GM23338 (cell line): ENCODE measurements around the gene ELOVL4. TPM values are rescaled to one million over a fixed set of nuclear protein-coding genes. Genes with fewer than 3 reads are reported as not detected.

ENCODE experiments used
- ATAC-seq: fragments of 200-7000 bp; cut with Tn5 transposase; 3 replicates; pipeline ENCODE4 v1.9.1; 2020
- DNase-seq: peaks from one replicate; pipeline ENCODE4 v3.0.0-alpha.2; 2015; ENCODE audit warnings: low spot score
- H2AFZ ChIP-seq: fragments of 200-600 bp; sonication (generic); 2 replicates; pipeline ENCODE4 v1.8.0; 2016; ENCODE audit warnings: antibody characterized with exemption, mild to moderate bottlenecking, moderate library complexity
- H3F3A ChIP-seq: fragments of 200-600 bp; sonication (generic); replicated peaks from 2 replicates; pipeline ENCODE4 v1.8.0; 2017; ENCODE audit warnings: antibody characterized with exemption, mixed run types, low read depth
- H3K27ac ChIP-seq: fragments of 200-600 bp; sonication (generic); 2 replicates; pipeline ENCODE4 v1.6.1; 2016; ENCODE audit warnings: low read depth
- H3K27me3 ChIP-seq: fragments of 200-600 bp; sonication (generic); 2 replicates; pipeline ENCODE4 v1.8.0; 2016; ENCODE audit warnings: mild to moderate bottlenecking, mixed run types, moderate library complexity; ENCODE audit not compliant: insufficient read depth
- H3K36me3 ChIP-seq: fragments of 200-600 bp; sonication (generic); 2 replicates; pipeline ENCODE4 v1.8.0; 2016; ENCODE audit warnings: mild to moderate bottlenecking; ENCODE audit not compliant: insufficient read depth
- H3K4me1 ChIP-seq: fragments of 200-600 bp; sonication (generic); 2 replicates; pipeline ENCODE4 v1.8.0; 2016; ENCODE audit warnings: mild to moderate bottlenecking, moderate library complexity; ENCODE audit not compliant: insufficient read depth
- H3K4me2 ChIP-seq: fragments of 200-600 bp; sonication (generic); 2 replicates; pipeline ENCODE4 v1.7.1; 2017; ENCODE audit warnings: mixed run types
- H3K4me3 ChIP-seq: fragments of 200-600 bp; sonication (generic); 2 replicates; pipeline ENCODE4 v1.6.1; 2016; ENCODE audit warnings: mixed run types
- H3K79me2 ChIP-seq: fragments of 200-600 bp; sonication (generic); replicated peaks from 2 replicates; pipeline ENCODE4 v1.8.0; 2017; ENCODE audit warnings: mild to moderate bottlenecking; ENCODE audit not compliant: insufficient read depth
- H3K9me2 ChIP-seq: fragments of 200-600 bp; sonication (generic); 2 replicates; pipeline ENCODE4 v1.8.0; 2017; ENCODE audit not compliant: insufficient read depth
- H4K20me1 ChIP-seq: fragments of 200-600 bp; sonication (generic); replicated peaks from 2 replicates; pipeline ENCODE4 v1.8.0; 2017; ENCODE audit warnings: mild to moderate bottlenecking; ENCODE audit not compliant: insufficient read depth
- H3K27ac Mint-ChIP-seq: 2 replicates; pipeline ENCODE4 v1.8.0; 2020; ENCODE audit warnings: inconsistent platforms, mild to moderate bottlenecking, moderate library complexity, mixed read lengths
- H3K27me3 Mint-ChIP-seq: 3 replicates; pipeline ENCODE4 v1.8.0; 2022; ENCODE audit warnings: low read depth, mild to moderate bottlenecking, moderate library complexity, mixed read lengths, inconsistent platforms; ENCODE audit not compliant: insufficient read depth, poor library complexity
- H3K36me3 Mint-ChIP-seq: 3 replicates; pipeline ENCODE4 v1.8.0; 2021; ENCODE audit warnings: low read depth, mild to moderate bottlenecking, inconsistent platforms, moderate library complexity, mixed read lengths
- H3K4me1 Mint-ChIP-seq: 3 replicates; pipeline ENCODE4 v1.8.0; 2020; ENCODE audit warnings: mild to moderate bottlenecking, inconsistent platforms, mixed read lengths
- H3K4me3 Mint-ChIP-seq: 3 replicates; pipeline ENCODE4 v1.8.0; 2021; ENCODE audit warnings: moderate library complexity, mild to moderate bottlenecking, inconsistent platforms, mixed read lengths
- H3K9me3 Mint-ChIP-seq: 3 replicates; pipeline ENCODE4 v1.8.0; 2020; ENCODE audit warnings: moderate library complexity, mild to moderate bottlenecking, inconsistent platforms, mixed read lengths
- CREB1 ChIP-seq: fragments of 250-450 bp; sonication (Bioruptor Pico); IDR thresholded peaks from 2 replicates; pipeline ENCODE4 v1.5.0; 2020; ENCODE audit warnings: low read depth, mild to moderate bottlenecking, moderate library complexity
- CTCF ChIP-seq, 2 experiments: fragments of 200-600 bp in 1 of 2; sonication (generic) in 1 of 2; conservative IDR thresholded peaks; 2 replicates each; pipeline versions ENCODE4 v1.5.1 to v1.6.1; 2016 to 2017; ENCODE audit warnings: antibody characterized with exemption in 2 of 2, low read depth in 2 of 2, mild to moderate bottlenecking in 2 of 2, moderate library complexity in 1 of 2
- EZH2 ChIP-seq: fragments of 200-600 bp; sonication (generic); IDR thresholded peaks from one replicate; pipeline ENCODE4 v1.8.0; 2017; ENCODE audit warnings: antibody characterized with exemption, mild to moderate bottlenecking, low read depth; ENCODE audit not compliant: unreplicated experiment
- EZH2phosphoT487 ChIP-seq: fragments of 200-600 bp; sonication (generic); IDR thresholded peaks from one replicate; pipeline ENCODE4 v1.8.1; 2018; ENCODE audit warnings: antibody characterized with exemption; ENCODE audit not compliant: unreplicated experiment
- JUNB ChIP-seq: IDR thresholded peaks from one replicate; pipeline ENCODE4 v1.6.1; 2016; ENCODE audit warnings: antibody characterized with exemption; ENCODE audit not compliant: unreplicated experiment
- NANOG ChIP-seq: IDR thresholded peaks from 2 replicates; pipeline ENCODE4 v1.6.1; 2016; ENCODE audit warnings: antibody characterized with exemption, borderline replicate concordance
- POLR2AphosphoS5 ChIP-seq: IDR thresholded peaks from 2 replicates; pipeline ENCODE4 v1.6.1; 2016; ENCODE audit warnings: antibody characterized with exemption, low read depth
- STAT1 ChIP-seq: IDR thresholded peaks from one replicate; pipeline ENCODE4 v1.6.1; 2016; ENCODE audit warnings: antibody characterized with exemption; ENCODE audit not compliant: unreplicated experiment
- ZNF114 ChIP-seq: fragments of 250-450 bp; sonication (Bioruptor Pico); IDR thresholded peaks from 2 replicates; pipeline ENCODE4 v1.5.0; 2020; ENCODE audit warnings: mild to moderate bottlenecking, moderate library complexity
- ZNF331 ChIP-seq: fragments of 250-450 bp; sonication (Bioruptor Pico); IDR thresholded peaks from 2 replicates; pipeline ENCODE4 v1.5.0; 2020; ENCODE audit warnings: low read depth, mild to moderate bottlenecking, moderate library complexity
- polyA plus RNA-seq: library from polyadenylated mRNA; unstranded; fragments of >200 nt; fragmentation: Nextera tagmentation; extraction: Ambion mirVana; gene quantifications from 2 replicates; pipeline ENCODE4 v1.2.1, GENCODE V29; 2016
- total RNA-seq: library from RNA; depleted of rRNA; stranded (reverse); fragments of >200 nt; shearing (Covaris generic); gene quantifications from 2 replicates; pipeline ENCODE4 v1.2.3, GENCODE V29; 2014
- TF ChIP-seq, protein P1 (sequence below): fragments of 250-450 bp; sonication (Bioruptor Pico); IDR thresholded peaks from 2 replicates; pipeline ENCODE4 v1.5.0; 2020; ENCODE audit warnings: mild to moderate bottlenecking, moderate library complexity
- TF ChIP-seq, protein P2 (sequence below): IDR thresholded peaks from 2 replicates; pipeline ENCODE4 v1.6.1; 2016; ENCODE audit warnings: antibody characterized with exemption
- TF ChIP-seq, protein P3 (sequence below): IDR thresholded peaks from one replicate; pipeline ENCODE4 v1.6.1; 2018; ENCODE audit warnings: antibody characterized with exemption; ENCODE audit not compliant: unreplicated experiment

Gene ELOVL4
- total and polyA plus RNA-seq, 2 experiments from 2014 or later: 13.3 to 16.8 TPM

GRCh38 chr6:79872303-79872702 is 75.0 kb downstream of the ELOVL4 start:
- Histone ChIP-seq H2AFZ (no peak overlapping the region), H3F3A (no peaks in the 10 kb centered on the region), H3K79me2 (no peaks in the 10 kb centered on the region), H3K4me3 (no peak overlapping the region), H3K36me3 (no peaks in the 10 kb centered on the region), H3K9me2 (no peaks in the 10 kb centered on the region), H3K4me1 (peaks cover 15% of the 10 kb centered on the region), H3K27me3 (no peaks in the 10 kb centered on the region), H3K27ac (no peak overlapping the region), H4K20me1 (no peaks in the 10 kb centered on the region), H3K4me2 (no peak overlapping the region)
- Mint-ChIP-seq H3K27ac (no peak overlapping the region), H3K4me3 (no peak overlapping the region), H3K4me1 (peaks cover 27% of the 10 kb centered on the region), H3K36me3 (no peaks in the 10 kb centered on the region), H3K27me3 (peaks cover 2% of the 10 kb centered on the region), H3K9me3 (no peaks in the 10 kb centered on the region)
- no peak for ATAC-seq
- no peak for DNase-seq
- TF ChIP-seq CREB1 (CRISPR knock-in tag) (no peak), CTCF (conservative IDR thresholded peaks at IDR 0.05; ENCODE audit: low read depth in 2 of 2) (no peak), ZNF331 (CRISPR knock-in tag) (no peak), EZH2phosphoT487 (no peak), EZH2 (no peak), NANOG (no peak), JUNB (no peak), ZNF114 (no peak), STAT1 (no peak), POLR2AphosphoS5 (no peak)
- TF ChIP-seq, protein P1, sequence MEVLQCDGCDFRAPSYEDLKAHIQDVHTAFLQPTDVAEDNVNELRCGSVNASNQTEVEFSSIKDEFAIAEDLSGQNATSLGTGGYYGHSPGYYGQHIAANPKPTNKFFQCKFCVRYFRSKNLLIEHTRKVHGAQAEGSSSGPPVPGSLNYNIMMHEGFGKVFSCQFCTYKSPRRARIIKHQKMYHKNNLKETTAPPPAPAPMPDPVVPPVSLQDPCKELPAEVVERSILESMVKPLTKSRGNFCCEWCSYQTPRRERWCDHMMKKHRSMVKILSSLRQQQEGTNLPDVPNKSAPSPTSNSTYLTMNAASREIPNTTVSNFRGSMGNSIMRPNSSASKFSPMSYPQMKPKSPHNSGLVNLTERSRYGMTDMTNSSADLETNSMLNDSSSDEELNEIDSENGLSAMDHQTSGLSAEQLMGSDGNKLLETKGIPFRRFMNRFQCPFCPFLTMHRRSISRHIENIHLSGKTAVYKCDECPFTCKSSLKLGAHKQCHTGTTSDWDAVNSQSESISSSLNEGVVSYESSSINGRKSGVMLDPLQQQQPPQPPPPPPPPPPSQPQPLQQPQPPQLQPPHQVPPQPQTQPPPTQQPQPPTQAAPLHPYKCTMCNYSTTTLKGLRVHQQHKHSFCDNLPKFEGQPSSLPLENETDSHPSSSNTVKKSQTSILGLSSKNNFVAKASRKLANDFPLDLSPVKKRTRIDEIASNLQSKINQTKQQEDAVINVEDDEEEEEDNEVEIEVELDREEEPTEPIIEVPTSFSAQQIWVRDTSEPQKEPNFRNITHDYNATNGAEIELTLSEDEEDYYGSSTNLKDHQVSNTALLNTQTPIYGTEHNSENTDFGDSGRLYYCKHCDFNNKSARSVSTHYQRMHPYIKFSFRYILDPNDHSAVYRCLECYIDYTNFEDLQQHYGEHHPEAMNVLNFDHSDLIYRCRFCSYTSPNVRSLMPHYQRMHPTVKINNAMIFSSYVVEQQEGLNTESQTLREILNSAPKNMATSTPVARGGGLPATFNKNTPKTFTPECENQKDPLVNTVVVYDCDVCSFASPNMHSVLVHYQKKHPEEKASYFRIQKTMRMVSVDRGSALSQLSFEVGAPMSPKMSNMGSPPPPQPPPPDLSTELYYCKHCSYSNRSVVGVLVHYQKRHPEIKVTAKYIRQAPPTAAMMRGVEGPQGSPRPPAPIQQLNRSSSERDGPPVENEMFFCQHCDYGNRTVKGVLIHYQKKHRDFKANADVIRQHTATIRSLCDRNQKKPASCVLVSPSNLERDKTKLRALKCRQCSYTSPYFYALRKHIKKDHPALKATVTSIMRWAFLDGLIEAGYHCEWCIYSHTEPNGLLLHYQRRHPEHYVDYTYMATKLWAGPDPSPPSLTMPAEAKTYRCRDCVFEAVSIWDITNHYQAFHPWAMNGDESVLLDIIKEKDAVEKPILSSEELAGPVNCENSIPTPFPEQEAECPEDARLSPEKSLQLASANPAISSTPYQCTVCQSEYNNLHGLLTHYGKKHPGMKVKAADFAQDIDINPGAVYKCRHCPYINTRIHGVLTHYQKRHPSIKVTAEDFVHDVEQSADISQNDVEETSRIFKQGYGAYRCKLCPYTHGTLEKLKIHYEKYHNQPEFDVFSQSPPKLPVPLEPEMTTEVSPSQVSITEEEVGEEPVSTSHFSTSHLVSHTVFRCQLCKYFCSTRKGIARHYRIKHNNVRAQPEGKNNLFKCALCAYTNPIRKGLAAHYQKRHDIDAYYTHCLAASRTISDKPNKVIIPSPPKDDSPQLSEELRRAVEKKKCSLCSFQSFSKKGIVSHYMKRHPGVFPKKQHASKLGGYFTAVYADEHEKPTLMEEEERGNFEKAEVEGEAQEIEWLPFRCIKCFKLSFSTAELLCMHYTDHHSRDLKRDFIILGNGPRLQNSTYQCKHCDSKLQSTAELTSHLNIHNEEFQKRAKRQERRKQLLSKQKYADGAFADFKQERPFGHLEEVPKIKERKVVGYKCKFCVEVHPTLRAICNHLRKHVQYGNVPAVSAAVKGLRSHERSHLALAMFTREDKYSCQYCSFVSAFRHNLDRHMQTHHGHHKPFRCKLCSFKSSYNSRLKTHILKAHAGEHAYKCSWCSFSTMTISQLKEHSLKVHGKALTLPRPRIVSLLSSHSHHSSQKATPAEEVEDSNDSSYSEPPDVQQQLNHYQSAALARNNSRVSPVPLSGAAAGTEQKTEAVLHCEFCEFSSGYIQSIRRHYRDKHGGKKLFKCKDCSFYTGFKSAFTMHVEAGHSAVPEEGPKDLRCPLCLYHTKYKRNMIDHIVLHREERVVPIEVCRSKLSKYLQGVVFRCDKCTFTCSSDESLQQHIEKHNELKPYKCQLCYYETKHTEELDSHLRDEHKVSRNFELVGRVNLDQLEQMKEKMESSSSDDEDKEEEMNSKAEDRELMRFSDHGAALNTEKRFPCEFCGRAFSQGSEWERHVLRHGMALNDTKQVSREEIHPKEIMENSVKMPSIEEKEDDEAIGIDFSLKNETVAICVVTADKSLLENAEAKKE: no peak
- TF ChIP-seq, protein P2, sequence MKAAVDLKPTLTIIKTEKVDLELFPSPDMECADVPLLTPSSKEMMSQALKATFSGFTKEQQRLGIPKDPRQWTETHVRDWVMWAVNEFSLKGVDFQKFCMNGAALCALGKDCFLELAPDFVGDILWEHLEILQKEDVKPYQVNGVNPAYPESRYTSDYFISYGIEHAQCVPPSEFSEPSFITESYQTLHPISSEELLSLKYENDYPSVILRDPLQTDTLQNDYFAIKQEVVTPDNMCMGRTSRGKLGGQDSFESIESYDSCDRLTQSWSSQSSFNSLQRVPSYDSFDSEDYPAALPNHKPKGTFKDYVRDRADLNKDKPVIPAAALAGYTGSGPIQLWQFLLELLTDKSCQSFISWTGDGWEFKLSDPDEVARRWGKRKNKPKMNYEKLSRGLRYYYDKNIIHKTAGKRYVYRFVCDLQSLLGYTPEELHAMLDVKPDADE: no peak
- TF ChIP-seq, protein P3, sequence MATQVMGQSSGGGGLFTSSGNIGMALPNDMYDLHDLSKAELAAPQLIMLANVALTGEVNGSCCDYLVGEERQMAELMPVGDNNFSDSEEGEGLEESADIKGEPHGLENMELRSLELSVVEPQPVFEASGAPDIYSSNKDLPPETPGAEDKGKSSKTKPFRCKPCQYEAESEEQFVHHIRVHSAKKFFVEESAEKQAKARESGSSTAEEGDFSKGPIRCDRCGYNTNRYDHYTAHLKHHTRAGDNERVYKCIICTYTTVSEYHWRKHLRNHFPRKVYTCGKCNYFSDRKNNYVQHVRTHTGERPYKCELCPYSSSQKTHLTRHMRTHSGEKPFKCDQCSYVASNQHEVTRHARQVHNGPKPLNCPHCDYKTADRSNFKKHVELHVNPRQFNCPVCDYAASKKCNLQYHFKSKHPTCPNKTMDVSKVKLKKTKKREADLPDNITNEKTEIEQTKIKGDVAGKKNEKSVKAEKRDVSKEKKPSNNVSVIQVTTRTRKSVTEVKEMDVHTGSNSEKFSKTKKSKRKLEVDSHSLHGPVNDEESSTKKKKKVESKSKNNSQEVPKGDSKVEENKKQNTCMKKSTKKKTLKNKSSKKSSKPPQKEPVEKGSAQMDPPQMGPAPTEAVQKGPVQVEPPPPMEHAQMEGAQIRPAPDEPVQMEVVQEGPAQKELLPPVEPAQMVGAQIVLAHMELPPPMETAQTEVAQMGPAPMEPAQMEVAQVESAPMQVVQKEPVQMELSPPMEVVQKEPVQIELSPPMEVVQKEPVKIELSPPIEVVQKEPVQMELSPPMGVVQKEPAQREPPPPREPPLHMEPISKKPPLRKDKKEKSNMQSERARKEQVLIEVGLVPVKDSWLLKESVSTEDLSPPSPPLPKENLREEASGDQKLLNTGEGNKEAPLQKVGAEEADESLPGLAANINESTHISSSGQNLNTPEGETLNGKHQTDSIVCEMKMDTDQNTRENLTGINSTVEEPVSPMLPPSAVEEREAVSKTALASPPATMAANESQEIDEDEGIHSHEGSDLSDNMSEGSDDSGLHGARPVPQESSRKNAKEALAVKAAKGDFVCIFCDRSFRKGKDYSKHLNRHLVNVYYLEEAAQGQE: no peak
